Thyroid gland (tissue), 4 donors: ENCODE results near the gene CLEC11A. TPM values are rescaled to one million over a fixed set of nuclear protein-coding genes. Genes with fewer than 3 reads are reported as not detected.
"Not testable (repeated sequence)": the region's sequence is repeated elsewhere in the genome, so short reads cannot be mapped to it uniquely, and the experiment has no call there.

ENCODE experiments used
- DNase-seq, 2 donors: peaks; one replicate each; pipeline ENCODE4 v3.0.0-alpha.2; 2019
- H3K27ac ChIP-seq, 3 donors: fragments of 200-600 bp; sonication (generic); 1 replicate in 2 of 3; 2 replicates in 1 of 3; pipeline ENCODE4 v1.5.1; 2016 to 2019; ENCODE audit warnings: mild to moderate bottlenecking in 1 of 3, moderate library complexity in 1 of 3
- H3K27me3 ChIP-seq: fragments of 200-600 bp; sonication (generic); one replicate; pipeline ENCODE4 v1.5.1; 2019
- H3K36me3 ChIP-seq, 2 donors: fragments of 200-600 bp; sonication (generic); one replicate each; pipeline ENCODE4 v1.5.1; 2016 to 2019
- H3K4me1 ChIP-seq, 2 donors: fragments of 200-600 bp; sonication (generic); one replicate each; pipeline ENCODE4 v1.5.1; 2017 to 2019
- H3K4me3 ChIP-seq, 3 donors: fragments of 200-600 bp; sonication (generic); replicated peaks in 1 of 3; 1 replicate in 2 of 3; 2 replicates in 1 of 3; pipeline ENCODE4 v1.5.1; 2016; ENCODE audit warnings: mild to moderate bottlenecking in 1 of 3
- H3K9me3 ChIP-seq: fragments of 200-600 bp; sonication (generic); one replicate; pipeline ENCODE4 v1.5.1; 2017
- POLR2A ChIP-seq, 2 donors: fragments of 450-650 bp; IDR thresholded peaks; one replicate each; pipeline ENCODE4 v1.6.1; 2017; ENCODE audit warnings: antibody characterized with exemption in 2 of 2, mild to moderate bottlenecking in 2 of 2, moderate library complexity in 1 of 2
- WGBS, 2 donors: methylation state at CpG; one replicate each; pipeline ENCODE4 v1.1.5; 2017; 5-methylcytosine and 5-hydroxymethylcytosine counted together
- intact Hi-C: fragments of 100-400 bp; cut with DNase I; formaldehyde crosslinking; loops from one replicate; pipeline ENCODE4 v1.15.1; 2023
- total RNA-seq, 4 donors: library from RNA; depleted of rRNA; stranded (reverse); fragments of >200 nt; gene quantifications; one replicate each; pipeline ENCODE4 v1.2.3, GENCODE V29; 2016
- TF ChIP-seq, protein P1 (sequence below), 6 experiments: fragments of 200-600 bp in 3 of 6; fragments of 450-650 bp in 3 of 6; sonication (generic) in 3 of 6; IDR thresholded peaks; one replicate each; pipeline ENCODE4 v1.5.1; 2016 to 2019; ENCODE audit warnings: antibody characterized with exemption in 6 of 6, mild to moderate bottlenecking in 2 of 6, inconsistent platforms in 1 of 6, moderate library complexity in 1 of 6

The CLEC11A gene
- total RNA-seq, 4 donors from 2014 or later, result 5.0 to 16.0 (median 8.9) TPM

DNA sequence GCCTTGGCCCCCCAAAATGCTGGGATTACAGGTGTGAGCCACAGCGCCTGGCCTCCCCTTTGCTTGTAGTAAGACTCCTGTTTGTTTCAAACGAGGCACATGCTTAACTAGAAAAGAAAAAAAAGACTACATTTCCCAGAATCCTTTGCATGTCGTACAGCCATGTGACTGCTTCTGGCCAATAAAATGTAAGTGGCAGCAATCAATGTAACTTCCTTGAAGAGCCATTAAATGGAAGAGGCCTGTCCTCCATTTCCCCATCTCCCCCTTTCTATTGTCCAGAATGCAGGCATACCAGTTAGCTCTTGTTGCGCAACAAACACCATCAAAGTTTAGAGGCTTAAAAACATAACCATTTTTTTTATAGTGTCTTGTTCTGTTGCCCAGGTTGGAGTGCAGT, 36.7 kb downstream of the CLEC11A start:
- H3K4me1 ChIP-seq, result no peaks in the 10 kb centered on the region
- 74 to 76% methylated on average over 4 of the region's 4 CpGs for WGBS, 2 donors

DNA sequence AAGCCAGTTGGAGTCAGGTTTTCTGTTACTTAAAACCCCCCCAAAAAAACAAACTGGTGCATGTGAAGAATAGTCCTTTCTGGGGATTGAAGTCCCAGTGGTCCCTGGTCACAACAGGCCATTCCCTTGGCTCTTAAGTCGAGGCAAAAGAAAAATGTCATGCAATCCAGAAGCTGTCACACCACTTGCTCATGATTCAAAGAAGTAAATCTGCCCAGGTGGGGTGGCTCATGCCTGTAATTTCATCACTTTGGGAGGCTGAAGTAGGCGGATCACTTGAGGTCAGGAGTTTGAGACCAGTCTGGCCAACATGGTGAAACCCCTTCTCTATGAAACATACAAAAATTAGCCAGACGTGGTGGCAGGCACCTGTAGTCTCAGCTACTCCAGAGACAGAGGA, 38.3 kb downstream of the CLEC11A start:
- H3K4me1 ChIP-seq, DNase-seq, H3K4me3 ChIP-seq, intact Hi-C loops, H3K27me3 ChIP-seq, H3K36me3 ChIP-seq, H3K9me3 ChIP-seq, H3K27ac ChIP-seq: not testable (repeated sequence)
- WGBS, 2 donors, result 69 to 72% methylated on average over 3 of the region's 3 CpGs

More for the DNA sequence above, 36.7 kb downstream of the CLEC11A start:
- Histone ChIP-seq H3K27ac (no peak overlapping the region), H3K36me3 (no peaks in the 10 kb centered on the region), H3K9me3 (no peaks in the 10 kb centered on the region), H3K27me3 (no peaks in the 10 kb centered on the region), H3K4me3 (no peak overlapping the region)
- intact Hi-C loops, result no loop called here
- no peak for DNase-seq
- no peak for TF ChIP-seq POLR2A (IDR thresholded peaks at IDR 0.05)
- TF ChIP-seq, protein P1, sequence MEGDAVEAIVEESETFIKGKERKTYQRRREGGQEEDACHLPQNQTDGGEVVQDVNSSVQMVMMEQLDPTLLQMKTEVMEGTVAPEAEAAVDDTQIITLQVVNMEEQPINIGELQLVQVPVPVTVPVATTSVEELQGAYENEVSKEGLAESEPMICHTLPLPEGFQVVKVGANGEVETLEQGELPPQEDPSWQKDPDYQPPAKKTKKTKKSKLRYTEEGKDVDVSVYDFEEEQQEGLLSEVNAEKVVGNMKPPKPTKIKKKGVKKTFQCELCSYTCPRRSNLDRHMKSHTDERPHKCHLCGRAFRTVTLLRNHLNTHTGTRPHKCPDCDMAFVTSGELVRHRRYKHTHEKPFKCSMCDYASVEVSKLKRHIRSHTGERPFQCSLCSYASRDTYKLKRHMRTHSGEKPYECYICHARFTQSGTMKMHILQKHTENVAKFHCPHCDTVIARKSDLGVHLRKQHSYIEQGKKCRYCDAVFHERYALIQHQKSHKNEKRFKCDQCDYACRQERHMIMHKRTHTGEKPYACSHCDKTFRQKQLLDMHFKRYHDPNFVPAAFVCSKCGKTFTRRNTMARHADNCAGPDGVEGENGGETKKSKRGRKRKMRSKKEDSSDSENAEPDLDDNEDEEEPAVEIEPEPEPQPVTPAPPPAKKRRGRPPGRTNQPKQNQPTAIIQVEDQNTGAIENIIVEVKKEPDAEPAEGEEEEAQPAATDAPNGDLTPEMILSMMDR (IDR thresholded peaks at IDR 0.05), result no peak

DNA sequence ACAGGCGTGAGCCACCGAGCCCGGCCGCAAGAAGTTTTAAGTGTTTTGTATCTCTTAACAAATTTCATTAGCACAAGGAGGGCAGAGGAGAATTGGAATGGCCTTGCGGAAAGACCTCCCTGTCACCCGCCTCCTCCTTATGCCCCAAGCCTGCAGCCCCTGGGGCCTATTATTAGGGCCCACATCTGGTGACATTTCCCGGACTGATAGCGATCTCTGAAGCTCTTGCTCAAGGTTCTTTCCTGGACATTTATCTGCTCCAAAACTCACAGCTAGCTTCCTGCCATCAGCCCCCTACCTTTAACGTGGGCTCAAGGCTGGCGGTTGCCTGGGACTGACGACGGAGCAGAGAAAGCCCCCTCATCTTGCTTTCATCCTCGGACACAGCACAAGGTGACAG, 40.4 kb downstream of the CLEC11A start:
- H3K27me3 ChIP-seq, intact Hi-C loops, DNase-seq, H3K4me3 ChIP-seq, H3K27ac ChIP-seq, H3K36me3 ChIP-seq, H3K9me3 ChIP-seq, H3K4me1 ChIP-seq: not testable (repeated sequence)
- 56 to 73% methylated on average over 9 to 13 of the region's 13 CpGs for WGBS, 2 donors

DNA sequence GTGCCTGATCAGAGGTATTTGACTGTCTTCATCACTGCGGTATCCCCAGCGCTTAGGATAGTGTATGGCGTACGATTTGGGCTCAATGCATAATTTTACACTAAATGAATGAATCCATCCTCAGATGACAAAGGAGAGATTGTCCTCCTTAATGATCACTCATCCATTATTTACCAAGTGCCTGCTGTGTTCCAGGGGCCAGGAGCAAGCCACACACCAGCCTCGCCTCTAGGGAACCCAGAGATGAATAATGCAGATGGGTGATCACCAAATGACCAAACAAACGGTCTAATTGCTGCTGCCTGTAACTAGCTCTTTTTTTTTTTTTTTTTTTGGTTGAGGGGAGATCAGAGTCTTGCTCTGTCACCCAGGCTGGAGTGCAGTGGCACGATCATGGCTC, 41.2 kb downstream of the CLEC11A start:
- H3K27me3 ChIP-seq, result no peaks in the 10 kb centered on the region
- 72 to 76% methylated on average over 7 of the region's 7 CpGs for WGBS, 2 donors
- TF ChIP-seq POLR2A (IDR thresholded peaks at IDR 0.05), result no peak
- TF ChIP-seq, protein P1 (IDR thresholded peaks at IDR 0.05), result no peak

DNA sequence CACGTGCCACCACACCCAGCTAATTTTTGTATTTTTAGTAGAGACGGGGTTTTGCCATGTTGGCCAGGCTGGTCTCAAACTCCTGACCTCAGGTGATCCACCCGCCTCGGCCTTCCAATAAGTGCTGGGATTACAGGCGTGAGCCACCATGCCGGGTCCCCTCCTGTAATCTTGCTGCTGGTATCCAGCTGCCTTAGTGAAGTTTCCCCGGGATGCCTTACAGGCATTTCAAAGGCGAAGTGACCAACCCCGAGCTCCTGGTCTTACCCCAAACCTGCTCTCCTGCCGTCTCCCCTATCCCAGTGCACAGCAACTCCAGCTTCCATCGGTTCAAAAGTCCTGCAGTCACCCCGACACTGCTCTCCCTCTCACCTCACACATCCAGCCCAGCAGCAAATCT, 43.6 kb downstream of the CLEC11A start:
- H3K27me3 ChIP-seq, H3K27ac ChIP-seq, H3K4me3 ChIP-seq, DNase-seq, H3K4me1 ChIP-seq, H3K9me3 ChIP-seq, H3K36me3 ChIP-seq, intact Hi-C loops: not testable (repeated sequence)
- 63 to 76% methylated on average over 7 to 11 of the region's 12 CpGs for WGBS, 2 donors

More for the DNA sequence above, 41.2 kb downstream of the CLEC11A start:
- Histone ChIP-seq H3K9me3 (no peaks in the 10 kb centered on the region), H3K4me1 (no peaks in the 10 kb centered on the region), H3K4me3 (no peak overlapping the region), H3K27ac (no peak overlapping the region), H3K36me3 (no peaks in the 10 kb centered on the region)
- DNase-seq, result no peak
- intact Hi-C loops, result no loop called here

DNA sequence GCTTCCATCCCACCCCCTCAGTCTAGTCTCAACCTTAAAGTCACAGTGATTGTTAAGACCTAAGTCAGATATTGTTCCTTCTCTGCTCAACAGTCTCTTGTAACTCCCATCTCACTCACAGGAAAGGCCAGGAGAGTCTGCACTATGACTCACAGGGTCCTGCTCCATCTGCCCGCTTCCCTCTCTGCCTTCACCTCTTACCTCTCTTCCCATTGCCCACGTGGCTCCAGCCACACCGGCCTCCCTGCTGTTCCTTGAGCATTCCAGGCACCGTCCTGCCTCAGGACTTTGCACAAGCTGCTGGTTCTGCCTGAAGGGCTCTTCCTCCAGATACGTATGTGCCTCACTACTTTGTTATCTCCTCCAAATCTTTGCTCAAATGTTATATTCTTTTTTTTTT, 44.1 kb downstream of the CLEC11A start:
- 25 to 28% methylated on average over 5 of the region's 5 CpGs for WGBS, 2 donors
- H3K9me3 ChIP-seq, H3K4me3 ChIP-seq, DNase-seq, H3K36me3 ChIP-seq, H3K4me1 ChIP-seq, H3K27me3 ChIP-seq, H3K27ac ChIP-seq, intact Hi-C loops: not testable (repeated sequence)

DNA sequence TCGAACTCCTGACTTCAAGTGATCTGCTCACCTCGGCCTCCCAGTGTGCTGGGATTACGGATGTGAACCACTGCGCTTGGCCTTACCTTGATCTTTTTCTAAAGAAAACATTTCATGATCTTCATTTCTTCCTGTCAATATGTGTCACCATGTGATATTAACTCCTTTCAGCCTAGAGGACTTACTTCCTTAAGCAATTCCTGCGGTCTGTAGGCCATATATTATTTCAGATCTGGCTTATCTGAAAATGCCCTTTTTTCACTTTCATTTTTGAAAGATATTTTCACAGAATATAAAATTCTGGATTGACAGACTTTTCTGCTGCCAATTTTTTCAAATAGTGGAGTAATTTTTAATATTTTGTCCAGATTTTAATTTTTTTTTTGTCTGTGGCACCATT, 45.1 kb downstream of the CLEC11A start:
- WGBS, 2 donors, result 70 to 72% methylated on average over 5 of the region's 5 CpGs
- Histone ChIP-seq H3K27me3 (no peaks in the 10 kb centered on the region), H3K4me3 (no peak overlapping the region)

DNA sequence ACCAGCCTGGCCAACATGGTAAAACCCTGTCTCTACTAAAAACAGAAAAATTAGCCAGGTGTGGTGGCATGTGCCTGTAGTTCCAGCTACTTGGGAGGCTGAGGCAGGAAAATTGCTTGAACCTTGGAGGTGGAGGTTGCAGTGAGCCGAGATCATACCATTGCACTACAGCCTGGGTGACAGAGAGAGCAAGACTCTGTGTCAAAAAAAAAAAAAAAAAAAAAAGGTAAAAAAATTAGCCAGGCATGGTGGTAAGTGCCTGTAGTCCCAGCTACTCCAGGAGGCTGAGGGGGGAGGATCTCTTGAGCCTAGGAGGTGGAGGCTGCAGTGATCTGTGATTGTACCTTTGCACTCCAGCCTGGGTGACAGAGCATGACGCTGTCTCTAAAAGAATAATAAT, 47.0 kb downstream of the CLEC11A start, which contains the start of gene GPR32:
TSS of gene GPR32 (plus strand) at position 301 of the 400 bp plus-strand sequence. CDS start 137 bp downstream, outside the sequence.
- H3K27ac ChIP-seq, H3K27me3 ChIP-seq, H3K9me3 ChIP-seq, H3K36me3 ChIP-seq, DNase-seq, H3K4me1 ChIP-seq, intact Hi-C loops, H3K4me3 ChIP-seq: not testable (repeated sequence)
- WGBS, 2 donors, result 84 to 87% methylated on average over 2 of the region's 2 CpGs

More for the DNA sequence above, 45.1 kb downstream of the CLEC11A start:
- DNase-seq, result no peak
- H3K36me3 ChIP-seq, result no peaks in the 10 kb centered on the region
- intact Hi-C loops, result no loop called here
- TF ChIP-seq, protein P1 (IDR thresholded peaks at IDR 0.05), result no peak
- no peak for TF ChIP-seq POLR2A (IDR thresholded peaks at IDR 0.05)
- no peaks in the 10 kb centered on the region for H3K9me3 ChIP-seq
- H3K4me1 ChIP-seq, result no peaks in the 10 kb centered on the region
- H3K27ac ChIP-seq, result no peak overlapping the region
